K562 (cell line): Measurements from ENCODE around the gene EIF5A2. TPM values are rescaled to one million over a fixed set of nuclear protein-coding genes. Genes with fewer than 3 reads are reported as not detected.
A peak's percentile ranks its signal among the peaks of the same experiment; 100 is the strongest.

Source experiments
- EHMT2 ChIP-seq: fragments of 450-650 bp; IDR thresholded peaks from 2 replicates; pipeline ENCODE4 v1.6.1; 2018; ENCODE audit warnings: antibody characterized with exemption
- GTF2E2 ChIP-seq: fragments of 200-800 bp; sonication (Bioruptor generic); IDR thresholded peaks from 2 replicates; pipeline ENCODE4 v1.6.1; 2016; ENCODE audit warnings: missing genetic modification characterization, missing compliant biosample characterization
- HMGN3 ChIP-seq: IDR thresholded peaks from 2 replicates; pipeline ENCODE4 v1.6.1; 2011; ENCODE audit warnings: borderline replicate concordance, low read depth, mild to moderate bottlenecking, mixed read lengths, low read length; ENCODE audit not compliant: insufficient read length; ENCODE audit errors: extremely low read depth
- HNRNPK ChIP-seq: fragments of 200-400 bp; formaldehyde crosslinking; IDR thresholded peaks from one replicate; pipeline ENCODE4 v1.6.1; 2018; ENCODE audit warnings: mild to moderate bottlenecking, low read depth, low read length; ENCODE audit not compliant: poor library complexity, severe bottlenecking
- LEF1 ChIP-seq: fragments of 450-650 bp; IDR thresholded peaks from 2 replicates; pipeline ENCODE4 v1.6.1; 2016; ENCODE audit warnings: mild to moderate bottlenecking
- MEF2D ChIP-seq: conservative IDR thresholded peaks from 2 replicates; pipeline ENCODE4 v1.6.1; 2016; ENCODE audit warnings: low read depth, missing genetic modification characterization, missing compliant biosample characterization
- PHF8 ChIP-seq: fragments of 200-600 bp; sonication (generic); IDR thresholded peaks from 2 replicates; pipeline ENCODE4 v1.6.1; 2012; ENCODE audit warnings: mixed run types, mild to moderate bottlenecking, inconsistent platforms, low read length, moderate library complexity, borderline replicate concordance
- STAG1 ChIP-seq: sonication (generic); formaldehyde crosslinking; IDR thresholded peaks from 2 replicates; pipeline ENCODE4 v1.5.0; 2020; ENCODE audit warnings: missing genetic modification reagents, borderline replicate concordance
- TAF1 ChIP-seq: IDR thresholded peaks from 2 replicates; pipeline ENCODE4 v1.6.1; 2011; ENCODE audit warnings: mild to moderate bottlenecking, low read length, moderate library complexity; ENCODE audit not compliant: insufficient read depth, control insufficient read depth, severe bottlenecking; ENCODE audit errors: extremely low read depth
- polyA plus RNA-seq, 8 experiments: library from polyadenylated mRNA; depleted of rRNA in 4 of 8; stranded (reverse) in 5 of 8; unstranded in 3 of 8; fragments of >200 nt; fragmentation: Nextera tagmentation in 2 of 8; fragmentation: Illumina TruSeq in 1 of 8; extraction: Ambion mirVana in 2 of 8; extraction: Trizol in 1 of 8; gene quantifications; 2 replicates each; pipeline versions ENCODE4 v1.2.1 to v1.2.3, GENCODE V29; 2011 to 2014; ENCODE audit warnings: inconsistent platforms in 1 of 8, missing spikeins in 1 of 8
- total RNA-seq, 7 experiments: library from RNA; depleted of rRNA in 6 of 7; stranded (reverse); fragments of >200 nt in 6 of 7; fragmentation: Illumina TruSeq in 2 of 7; extraction: Trizol in 2 of 7; gene quantifications; 2 replicates each; pipeline versions ENCODE4 v1.2.1 to v1.2.3, GENCODE V29; 2011 to 2021; ENCODE audit warnings: low replicate concordance in 1 of 7
- TF ChIP-seq, protein P1 (sequence below), 2 experiments: fragments of 450-650 bp; conservative IDR thresholded peaks; 2 replicates each; pipeline ENCODE4 v1.6.1; 2017; ENCODE audit warnings: mild to moderate bottlenecking in 2 of 2, moderate library complexity in 2 of 2
- TF ChIP-seq, protein P2 (sequence below): fragments of 250-450 bp; sonication (Bioruptor Pico); IDR thresholded peaks from 2 replicates; pipeline ENCODE4 v1.9.0; 2021; ENCODE audit warnings: mild to moderate bottlenecking, inconsistent platforms
- TF ChIP-seq, protein P3 (sequence below): fragments of 250-450 bp; sonication (Bioruptor Pico); IDR thresholded peaks from 2 replicates; pipeline ENCODE4 v1.4.0; 2020; ENCODE audit warnings: mild to moderate bottlenecking
- TF ChIP-seq, protein P4 (sequence below), 2 experiments: fragments of 450-650 bp; IDR thresholded peaks; 2 replicates each; pipeline ENCODE4 v1.6.1; 2018; ENCODE audit warnings: mild to moderate bottlenecking in 2 of 2, low read depth in 1 of 2; ENCODE audit not compliant: partially characterized antibody in 2 of 2

EIF5A2 gene
- total and polyA plus RNA-seq, 9 of the 15 experiments (the other 6 are each of a cell fraction or from before 2014, with no cell fraction given) = 3.9 to 18.3 (median 15.9) TPM

DNA sequence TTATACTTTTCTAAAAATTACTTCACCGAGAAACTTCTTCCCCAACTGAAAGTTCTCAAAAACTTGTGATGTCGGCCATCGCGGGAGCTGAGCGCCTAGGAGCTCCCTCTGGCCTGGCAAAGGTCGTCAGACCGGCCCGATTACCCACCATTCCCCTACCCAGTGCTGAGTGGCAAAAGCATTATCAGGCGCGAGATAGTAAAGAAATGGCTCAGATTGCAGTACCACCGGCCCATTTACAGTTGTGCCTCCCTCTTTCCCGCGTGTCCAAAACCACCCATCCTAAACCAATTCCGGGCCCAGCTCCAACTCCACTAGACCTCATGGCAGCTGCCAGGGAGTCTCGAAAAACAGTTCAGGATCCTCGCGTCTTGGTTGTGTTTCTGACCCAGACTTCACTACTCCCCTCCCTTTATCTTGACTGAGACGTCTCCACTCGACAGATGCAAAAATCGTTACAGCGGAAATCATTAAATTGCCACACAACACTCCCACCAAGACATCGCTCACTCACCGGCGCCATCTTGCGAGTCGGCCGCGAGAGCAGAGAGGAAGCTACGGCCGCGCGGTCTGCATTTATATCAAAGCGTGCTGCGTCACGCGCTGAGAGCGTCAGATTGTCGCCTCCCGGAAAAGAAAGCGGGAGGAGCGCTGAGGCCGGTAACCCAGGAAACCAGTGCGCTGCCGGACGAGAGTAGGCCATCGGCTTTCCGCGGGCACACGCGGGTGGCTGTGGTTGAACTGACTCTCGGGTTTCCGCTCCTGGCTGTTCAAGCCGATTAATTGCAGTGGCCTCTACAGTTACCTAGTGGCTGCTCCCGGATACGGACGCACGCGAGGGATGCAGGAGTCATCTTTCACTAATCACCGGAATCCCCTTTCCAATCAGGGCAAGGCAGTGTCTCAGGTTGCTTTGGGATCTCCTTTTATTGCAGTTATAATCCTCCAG lies 38.5 kb downstream of the EIF5A2 start, which contains the start of gene RPL22L1 (continued):
- TF ChIP-seq, protein P1, sequence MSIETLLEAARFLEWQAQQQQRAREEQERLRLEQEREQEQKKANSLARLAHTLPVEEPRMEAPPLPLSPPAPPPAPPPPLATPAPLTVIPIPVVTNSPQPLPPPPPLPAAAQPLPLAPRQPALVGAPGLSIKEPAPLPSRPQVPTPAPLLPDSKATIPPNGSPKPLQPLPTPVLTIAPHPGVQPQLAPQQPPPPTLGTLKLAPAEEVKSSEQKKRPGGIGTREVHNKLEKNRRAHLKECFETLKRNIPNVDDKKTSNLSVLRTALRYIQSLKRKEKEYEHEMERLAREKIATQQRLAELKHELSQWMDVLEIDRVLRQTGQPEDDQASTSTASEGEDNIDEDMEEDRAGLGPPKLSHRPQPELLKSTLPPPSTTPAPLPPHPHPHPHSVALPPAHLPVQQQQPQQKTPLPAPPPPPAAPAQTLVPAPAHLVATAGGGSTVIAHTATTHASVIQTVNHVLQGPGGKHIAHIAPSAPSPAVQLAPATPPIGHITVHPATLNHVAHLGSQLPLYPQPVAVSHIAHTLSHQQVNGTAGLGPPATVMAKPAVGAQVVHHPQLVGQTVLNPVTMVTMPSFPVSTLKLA (conservative IDR thresholded peaks at IDR 0.05) = peak; percentile 85 to 87
- peak; percentile 41; the same call in 1 of the 2 replicates for TF ChIP-seq MEF2D (tag)
- TF ChIP-seq, protein P2, sequence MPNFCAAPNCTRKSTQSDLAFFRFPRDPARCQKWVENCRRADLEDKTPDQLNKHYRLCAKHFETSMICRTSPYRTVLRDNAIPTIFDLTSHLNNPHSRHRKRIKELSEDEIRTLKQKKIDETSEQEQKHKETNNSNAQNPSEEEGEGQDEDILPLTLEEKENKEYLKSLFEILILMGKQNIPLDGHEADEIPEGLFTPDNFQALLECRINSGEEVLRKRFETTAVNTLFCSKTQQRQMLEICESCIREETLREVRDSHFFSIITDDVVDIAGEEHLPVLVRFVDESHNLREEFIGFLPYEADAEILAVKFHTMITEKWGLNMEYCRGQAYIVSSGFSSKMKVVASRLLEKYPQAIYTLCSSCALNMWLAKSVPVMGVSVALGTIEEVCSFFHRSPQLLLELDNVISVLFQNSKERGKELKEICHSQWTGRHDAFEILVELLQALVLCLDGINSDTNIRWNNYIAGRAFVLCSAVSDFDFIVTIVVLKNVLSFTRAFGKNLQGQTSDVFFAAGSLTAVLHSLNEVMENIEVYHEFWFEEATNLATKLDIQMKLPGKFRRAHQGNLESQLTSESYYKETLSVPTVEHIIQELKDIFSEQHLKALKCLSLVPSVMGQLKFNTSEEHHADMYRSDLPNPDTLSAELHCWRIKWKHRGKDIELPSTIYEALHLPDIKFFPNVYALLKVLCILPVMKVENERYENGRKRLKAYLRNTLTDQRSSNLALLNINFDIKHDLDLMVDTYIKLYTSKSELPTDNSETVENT (CRISPR knock-in tag) = 0 out of 2 replicates have a peak, but pooled peaks have one; percentile 14
- TF ChIP-seq PHF8 = peak; percentile 96
- no peak for TF ChIP-seq HNRNPK
- TF ChIP-seq, protein P3, sequence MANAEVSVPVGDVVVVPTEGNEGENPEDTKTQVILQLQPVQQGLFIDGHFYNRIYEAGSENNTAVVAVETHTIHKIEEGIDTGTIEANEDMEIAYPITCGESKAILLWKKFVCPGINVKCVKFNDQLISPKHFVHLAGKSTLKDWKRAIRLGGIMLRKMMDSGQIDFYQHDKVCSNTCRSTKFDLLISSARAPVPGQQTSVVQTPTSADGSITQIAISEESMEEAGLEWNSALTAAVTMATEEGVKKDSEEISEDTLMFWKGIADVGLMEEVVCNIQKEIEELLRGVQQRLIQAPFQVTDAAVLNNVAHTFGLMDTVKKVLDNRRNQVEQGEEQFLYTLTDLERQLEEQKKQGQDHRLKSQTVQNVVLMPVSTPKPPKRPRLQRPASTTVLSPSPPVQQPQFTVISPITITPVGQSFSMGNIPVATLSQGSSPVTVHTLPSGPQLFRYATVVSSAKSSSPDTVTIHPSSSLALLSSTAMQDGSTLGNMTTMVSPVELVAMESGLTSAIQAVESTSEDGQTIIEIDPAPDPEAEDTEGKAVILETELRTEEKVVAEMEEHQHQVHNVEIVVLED (CRISPR knock-in tag) = peak; percentile 95
- peak; percentile 54; the same call in 1 of the 2 replicates for TF ChIP-seq LEF1
- TF ChIP-seq STAG1 (CRISPR knock-in tag) = no peak
- TF ChIP-seq, protein P4, sequence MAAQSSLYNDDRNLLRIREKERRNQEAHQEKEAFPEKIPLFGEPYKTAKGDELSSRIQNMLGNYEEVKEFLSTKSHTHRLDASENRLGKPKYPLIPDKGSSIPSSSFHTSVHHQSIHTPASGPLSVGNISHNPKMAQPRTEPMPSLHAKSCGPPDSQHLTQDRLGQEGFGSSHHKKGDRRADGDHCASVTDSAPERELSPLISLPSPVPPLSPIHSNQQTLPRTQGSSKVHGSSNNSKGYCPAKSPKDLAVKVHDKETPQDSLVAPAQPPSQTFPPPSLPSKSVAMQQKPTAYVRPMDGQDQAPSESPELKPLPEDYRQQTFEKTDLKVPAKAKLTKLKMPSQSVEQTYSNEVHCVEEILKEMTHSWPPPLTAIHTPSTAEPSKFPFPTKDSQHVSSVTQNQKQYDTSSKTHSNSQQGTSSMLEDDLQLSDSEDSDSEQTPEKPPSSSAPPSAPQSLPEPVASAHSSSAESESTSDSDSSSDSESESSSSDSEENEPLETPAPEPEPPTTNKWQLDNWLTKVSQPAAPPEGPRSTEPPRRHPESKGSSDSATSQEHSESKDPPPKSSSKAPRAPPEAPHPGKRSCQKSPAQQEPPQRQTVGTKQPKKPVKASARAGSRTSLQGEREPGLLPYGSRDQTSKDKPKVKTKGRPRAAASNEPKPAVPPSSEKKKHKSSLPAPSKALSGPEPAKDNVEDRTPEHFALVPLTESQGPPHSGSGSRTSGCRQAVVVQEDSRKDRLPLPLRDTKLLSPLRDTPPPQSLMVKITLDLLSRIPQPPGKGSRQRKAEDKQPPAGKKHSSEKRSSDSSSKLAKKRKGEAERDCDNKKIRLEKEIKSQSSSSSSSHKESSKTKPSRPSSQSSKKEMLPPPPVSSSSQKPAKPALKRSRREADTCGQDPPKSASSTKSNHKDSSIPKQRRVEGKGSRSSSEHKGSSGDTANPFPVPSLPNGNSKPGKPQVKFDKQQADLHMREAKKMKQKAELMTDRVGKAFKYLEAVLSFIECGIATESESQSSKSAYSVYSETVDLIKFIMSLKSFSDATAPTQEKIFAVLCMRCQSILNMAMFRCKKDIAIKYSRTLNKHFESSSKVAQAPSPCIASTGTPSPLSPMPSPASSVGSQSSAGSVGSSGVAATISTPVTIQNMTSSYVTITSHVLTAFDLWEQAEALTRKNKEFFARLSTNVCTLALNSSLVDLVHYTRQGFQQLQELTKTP (IDR thresholded peaks at IDR 0.05; ENCODE audit: low read depth in 1 of 2, partially characterized antibody in 2 of 2) = peak; percentile 63 to 75
- TF ChIP-seq TAF1 = peak; percentile 98
- peak; percentile 21 for TF ChIP-seq HMGN3
- TF ChIP-seq GTF2E2 (tag) = peak; percentile 68; the same call in 1 of the 2 replicates
- peak; percentile 65; the same call in 1 of the 2 replicates for TF ChIP-seq EHMT2
